Activated naive CD4-positive, alpha-beta T cell (primary cell): ENCODE measurements around the gene SLC25A39.

Experiments
- DNase-seq, 4 experiments: peaks; one replicate each; lab custom pipeline; 2025; lab: John Stamatoyannopoulos, UW

SLC25A39 gene

DNA sequence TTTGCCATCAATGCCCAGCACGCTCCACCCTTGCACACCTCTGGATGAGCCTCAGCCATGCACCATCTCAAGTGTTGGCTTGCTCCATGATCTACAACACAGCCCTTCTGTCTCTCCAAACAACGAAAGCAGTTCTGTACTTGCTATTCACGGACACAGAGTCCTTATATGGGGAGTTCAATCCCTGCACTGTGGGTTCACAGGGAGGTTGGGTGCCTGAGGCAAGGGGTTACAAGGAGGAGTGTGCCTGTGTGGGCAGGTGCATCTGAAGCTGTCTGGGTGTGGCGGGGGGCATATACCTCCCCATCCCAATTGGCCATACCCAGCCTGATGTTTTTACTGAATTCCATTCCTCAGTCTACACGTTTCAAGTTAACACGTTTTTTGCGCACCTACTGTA lies 10.6 kb downstream of the SLC25A39 start:
- DNase-seq = no peak

- DNase-seq = no peak
These were observed 12.1 kb downstream of the SLC25A39 start for GRCh38 chr17:44312396-44313104.

DNA sequence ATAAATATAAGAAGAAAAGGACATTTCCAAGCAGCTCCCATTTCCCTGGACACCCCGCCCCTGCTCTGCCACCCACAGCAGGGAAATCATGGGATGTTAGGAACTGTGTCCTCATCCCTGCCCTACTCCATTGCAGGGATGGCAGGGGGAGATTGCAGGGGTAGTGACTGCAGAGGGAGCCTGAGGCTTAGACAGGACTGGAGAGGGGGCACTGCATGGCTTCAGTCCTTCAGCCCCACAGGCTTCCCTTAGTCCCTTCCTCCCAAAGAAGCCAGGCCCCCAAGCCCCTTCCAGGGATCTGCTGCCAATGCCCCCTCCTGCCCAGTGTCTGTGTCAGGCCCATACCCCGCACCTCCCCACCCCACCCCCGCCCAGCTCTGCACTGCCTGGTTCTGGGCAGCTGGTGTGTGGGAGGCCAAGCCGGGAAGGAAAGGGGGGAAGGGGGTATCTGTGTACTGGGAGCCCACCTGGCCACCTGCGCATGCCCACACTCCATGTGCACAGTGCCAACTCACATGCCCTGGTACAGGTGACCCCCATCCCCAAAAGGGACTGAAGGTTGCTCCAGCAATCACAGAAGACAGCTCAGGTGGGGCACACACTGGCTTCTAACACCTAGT lies 13.0 kb downstream of the SLC25A39 start:
- DNase-seq = no peak

GRCh38 chr17:44310609-44311376 lies 13.8 kb downstream of the SLC25A39 start:
- DNase-seq = no peak

DNA sequence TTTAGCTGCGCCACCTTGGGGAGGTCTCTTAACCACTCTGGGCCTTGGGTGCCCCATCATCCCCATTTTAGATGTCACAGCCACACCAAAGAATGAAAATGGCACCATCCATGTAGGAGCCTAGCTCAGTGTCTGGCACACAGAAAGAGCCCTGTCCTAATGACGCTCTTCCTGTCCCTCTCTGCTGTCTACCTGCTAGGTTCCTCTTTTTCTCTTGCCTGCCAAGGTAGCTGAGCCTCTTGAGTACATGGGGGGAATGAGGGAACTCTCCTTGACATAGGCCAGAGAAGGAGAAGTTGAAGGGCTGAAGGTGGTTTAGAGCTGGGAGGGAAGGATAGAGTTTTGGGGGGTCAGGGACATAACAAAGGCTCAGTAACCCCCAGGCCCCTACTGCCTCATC lies 14.4 kb downstream of the SLC25A39 start:
- no peak for DNase-seq

DNA sequence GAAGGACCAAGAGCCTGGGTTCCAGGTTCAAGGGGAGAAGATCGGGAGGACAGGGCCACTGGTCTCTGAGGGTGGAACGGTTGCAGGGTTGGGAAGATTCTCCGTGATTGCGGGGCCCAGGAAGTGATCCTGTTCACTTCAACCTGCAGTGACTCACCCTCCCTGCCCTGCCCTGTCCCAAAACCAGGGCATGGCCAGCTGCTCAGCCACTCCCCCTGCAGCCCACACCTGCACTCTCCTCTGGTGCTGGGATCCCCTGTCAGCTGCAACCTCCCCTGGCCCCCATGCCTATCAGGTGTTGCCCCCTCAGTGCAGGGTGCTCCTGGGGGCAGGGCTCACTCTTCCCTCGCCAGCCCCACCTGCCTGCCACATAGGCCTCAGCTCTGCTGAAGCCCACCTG lies 15.2 kb downstream of the SLC25A39 start:
- DNase-seq = no peak

- no peak for DNase-seq
These were observed 15.8 kb downstream of the SLC25A39 start for GRCh38 chr17:44308865-44309264.

DNA sequence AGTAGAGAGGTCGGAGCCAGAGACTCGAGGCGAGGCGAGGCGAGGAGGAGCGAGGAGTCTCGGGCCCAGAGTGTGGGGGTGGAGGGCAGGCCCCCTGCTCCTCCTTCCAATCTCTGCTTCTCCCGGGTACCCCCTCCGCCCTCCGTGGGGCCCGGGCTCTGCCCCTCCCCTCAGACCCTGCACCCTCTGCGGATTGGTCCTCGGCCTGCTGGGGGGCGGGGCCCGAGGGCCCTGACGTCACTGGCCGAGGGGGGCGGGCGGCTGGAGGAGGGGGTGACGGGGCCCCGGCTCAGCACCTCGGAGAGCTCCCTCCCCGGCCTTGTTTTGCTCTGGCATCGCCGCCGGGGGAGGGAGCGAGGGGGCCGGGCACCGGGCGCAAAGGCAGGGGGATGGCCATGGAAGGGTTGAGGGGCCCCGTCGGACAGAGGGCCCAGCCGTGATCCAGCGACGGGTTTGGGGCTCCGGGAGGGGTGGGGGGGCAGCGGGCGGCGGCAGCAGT lies 16.3 kb downstream of the SLC25A39 start, which contains the start of gene RUNDC3A:
TSS of gene RUNDC3A (plus strand) at position 282 of the 499 bp plus-strand sequence. CDS start 232 bp downstream, outside the sequence.
- DNase-seq = peak; percentile 59 to 82 (median 72)

GRCh38 chr17:44307387-44308186 lies 17.0 kb downstream of the SLC25A39 start:
- DNase-seq = no peak

- no peak for DNase-seq
These were observed 20.0 kb downstream of the SLC25A39 start for GRCh38 chr17:44304651-44305050.

DNA sequence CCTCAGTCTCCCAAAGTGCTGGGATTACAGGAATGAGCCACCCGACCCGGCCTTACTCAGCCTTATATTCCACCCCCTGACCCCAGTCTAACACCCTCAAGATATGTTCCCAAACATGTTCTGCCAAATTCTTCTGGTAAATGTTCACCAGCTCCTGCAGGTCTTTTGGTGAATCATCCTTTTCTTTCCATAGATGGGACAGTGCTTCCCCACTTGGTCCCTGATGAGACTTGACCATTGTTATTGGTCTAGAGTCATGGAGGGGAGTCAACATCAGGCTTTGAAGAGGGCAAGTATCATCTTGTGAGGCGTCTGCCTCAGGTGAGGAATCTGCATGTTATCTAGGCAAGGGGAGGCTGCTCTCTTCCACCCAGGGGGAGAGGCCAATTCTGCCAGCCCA lies 26.6 kb downstream of the SLC25A39 start:
- DNase-seq = no peak

DNA sequence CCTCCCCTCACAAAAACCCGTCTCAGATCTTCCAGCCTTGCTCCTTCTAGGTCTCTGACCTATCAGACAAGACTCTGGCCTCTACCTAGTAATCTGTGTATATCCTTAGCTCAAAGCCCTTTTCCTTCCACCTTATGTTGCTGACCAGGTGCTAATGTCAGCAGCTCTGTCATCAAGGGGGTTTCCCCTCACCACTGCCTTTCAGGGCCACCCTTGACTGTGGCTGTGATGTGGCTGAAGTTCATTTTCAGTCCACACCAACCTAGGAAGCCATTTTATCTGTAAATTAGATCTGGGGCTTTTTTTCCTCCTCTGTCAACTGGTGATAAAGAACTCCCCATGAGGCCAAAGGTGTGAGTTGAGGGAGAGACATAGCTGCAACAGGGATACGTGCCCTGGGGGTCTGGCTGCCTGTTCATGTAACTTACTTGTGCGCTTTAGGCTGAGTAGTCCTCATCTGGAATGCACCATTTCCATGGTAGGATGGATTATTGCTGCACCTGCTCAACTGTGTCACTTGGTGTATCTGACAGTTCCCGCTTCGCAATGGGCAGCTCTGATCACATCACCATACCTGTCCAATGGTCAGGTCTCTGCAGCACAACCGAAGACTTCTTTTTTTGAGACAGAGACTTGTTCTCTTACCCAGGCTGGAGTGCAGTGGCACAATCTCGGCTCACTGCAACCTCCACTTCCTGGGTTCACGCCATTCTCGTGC lies 31.0 kb downstream of the SLC25A39 start:
- no peak for DNase-seq

DNA sequence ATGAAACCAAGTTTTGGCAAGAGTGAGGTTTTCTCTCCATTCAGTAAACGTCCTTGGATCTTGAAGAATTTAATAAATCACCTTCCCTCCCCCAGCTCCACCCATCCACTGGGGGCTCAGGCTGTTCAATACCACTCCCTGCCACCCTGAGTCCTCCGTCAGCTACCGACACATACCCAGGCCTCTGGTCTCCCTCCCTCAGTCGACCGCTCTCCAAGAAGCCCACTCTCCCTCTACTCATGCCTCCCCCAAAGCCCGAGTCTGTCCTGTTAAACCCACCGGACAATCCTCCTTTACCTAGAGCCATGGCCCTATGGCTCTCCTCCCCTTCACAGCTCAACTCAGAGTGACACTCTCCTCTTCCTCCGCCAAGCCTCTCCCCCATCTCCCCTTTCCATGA lies 37.0 kb downstream of the SLC25A39 start:
- no peak for DNase-seq

GRCh38 chr17:44284024-44284400 lies 40.6 kb downstream of the SLC25A39 start:
- DNase-seq = no peak

DNA sequence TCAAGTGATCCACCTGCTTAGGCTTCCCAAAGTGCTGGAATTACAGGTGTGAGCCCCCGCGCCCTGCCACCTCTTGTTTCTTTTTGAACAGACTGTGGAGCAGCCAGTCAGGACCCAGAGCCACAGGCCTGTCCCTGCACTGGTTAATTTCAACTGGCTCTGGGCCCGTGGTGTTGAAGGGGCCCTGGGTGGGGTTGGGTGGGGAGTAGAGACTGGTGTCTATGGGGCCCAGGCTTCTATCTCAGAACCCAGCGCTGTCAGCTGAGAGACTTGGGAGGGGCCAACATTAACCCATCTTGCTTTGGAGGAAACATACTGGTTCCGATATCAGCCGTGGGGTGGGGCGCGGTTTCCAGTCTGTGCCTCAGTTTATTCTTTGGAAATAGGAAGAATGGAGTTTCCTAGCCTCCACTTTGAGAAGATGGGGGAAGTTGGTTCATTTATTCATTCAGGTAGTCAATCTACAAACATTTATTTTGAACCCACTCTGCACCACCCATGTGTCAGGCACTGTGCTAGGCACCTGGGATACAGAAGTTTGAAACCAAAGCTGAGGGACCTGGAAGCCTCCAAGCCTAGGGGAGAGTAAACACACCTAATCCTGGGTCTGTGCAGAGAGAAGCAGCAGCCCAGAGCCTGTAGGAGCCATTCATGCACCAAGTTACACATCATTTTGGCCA lies 41.1 kb downstream of the SLC25A39 start:
- no peak for DNase-seq

- no peak for DNase-seq
These were observed 42.4 kb downstream of the SLC25A39 start for GRCh38 chr17:44282264-44282663.

GRCh38 chr17:44281570-44281969 lies 43.1 kb downstream of the SLC25A39 start:
- no peak for DNase-seq

DNA sequence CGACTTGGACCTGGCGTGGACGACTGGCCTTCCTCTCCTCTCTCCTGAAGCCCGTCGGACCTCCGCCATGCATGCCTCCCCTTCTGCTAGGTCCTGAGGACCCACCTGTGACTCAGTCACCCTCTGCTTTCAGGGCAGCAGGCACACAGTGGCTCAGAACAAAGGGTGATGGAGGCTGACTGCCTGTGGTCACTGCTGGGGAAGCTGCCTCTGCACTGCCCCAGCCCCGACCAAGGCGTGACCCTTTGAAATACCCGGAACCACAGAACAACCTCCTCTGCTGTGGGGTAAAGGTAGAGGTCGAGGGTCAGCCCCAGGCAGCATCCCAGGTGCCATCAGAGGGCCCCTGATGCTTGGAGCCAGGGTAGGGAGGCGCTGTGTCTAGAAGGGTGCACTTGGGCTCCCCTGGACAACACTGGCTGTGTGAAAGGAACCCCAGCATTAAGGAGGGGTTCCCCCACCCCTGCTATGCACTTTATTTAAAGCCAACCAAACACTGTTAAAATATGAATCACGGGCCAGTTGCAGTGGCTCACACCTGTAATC lies 44.2 kb downstream of the SLC25A39 start:
- DNase-seq = no peak

DNA sequence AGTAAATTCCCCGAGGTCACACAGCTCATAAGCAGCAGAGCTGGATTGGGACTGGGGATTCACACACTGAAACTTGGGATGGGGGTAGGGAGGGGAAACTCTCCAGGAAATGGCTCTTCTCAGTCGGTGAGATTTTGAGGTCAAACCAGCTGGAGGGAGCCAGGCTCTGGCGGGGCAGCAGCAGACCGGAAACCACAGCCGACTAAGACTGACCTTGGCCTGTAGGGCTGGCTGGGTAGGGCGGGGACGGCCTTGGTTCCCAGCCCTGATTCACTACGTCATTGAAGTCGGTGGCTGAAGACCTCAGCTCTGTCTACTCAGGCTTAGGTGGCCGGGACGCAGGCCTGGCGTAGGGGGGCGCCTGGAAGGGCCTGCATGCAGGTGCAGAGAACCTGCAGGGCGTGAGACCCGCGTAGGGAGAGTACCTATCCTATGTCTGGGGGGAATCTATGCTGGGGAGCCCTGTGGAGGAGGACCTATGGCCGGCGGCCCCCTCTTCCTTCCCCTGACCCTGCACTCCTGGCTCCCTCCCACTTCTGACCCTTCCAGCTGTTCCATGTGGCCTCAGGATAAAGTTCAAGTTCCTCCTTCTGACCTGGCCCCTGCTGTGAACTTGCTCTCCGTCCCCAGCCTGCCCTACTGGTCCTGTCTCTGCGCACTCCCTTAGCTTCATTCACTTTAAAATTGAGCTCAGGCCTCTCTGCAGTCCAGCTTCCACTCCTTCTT lies 44.8 kb downstream of the SLC25A39 start:
- DNase-seq = no peak

DNA sequence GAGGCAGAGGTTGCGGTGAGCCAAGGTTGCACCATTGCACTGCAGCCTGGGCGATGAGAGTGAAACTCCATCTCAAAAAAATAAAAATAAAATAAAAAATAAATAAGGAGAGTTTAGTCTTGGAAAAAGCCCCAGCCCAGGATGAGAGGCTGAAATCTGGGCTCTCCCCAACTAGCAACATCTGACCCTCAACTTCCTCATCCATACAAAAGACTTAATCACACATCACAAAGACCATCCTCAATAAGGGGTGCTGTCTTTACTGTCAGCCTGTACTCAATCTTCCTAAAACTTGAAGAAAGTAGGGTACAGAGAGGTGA lies 45.3 kb downstream of the SLC25A39 start:
- no peak for DNase-seq
